DND-41 (cell line): ENCODE data around the gene GNMT.

Source experiments
- EZH2 ChIP-seq: IDR thresholded peaks from 3 replicates; pipeline ENCODE4 v1.6.1; 2012; ENCODE audit warnings: borderline replicate concordance, low read depth, mild to moderate bottlenecking, moderate library complexity, low read length, inconsistent platforms; ENCODE audit not compliant: severe bottlenecking
- TF ChIP-seq, protein P1 (sequence below): IDR thresholded peaks from 2 replicates; pipeline ENCODE4 v1.5.1; 2012; ENCODE audit warnings: borderline replicate concordance, low read length, moderate library complexity, mild to moderate bottlenecking; ENCODE audit not compliant: poor library complexity, severe bottlenecking; ENCODE audit errors: extremely low read depth

DNA sequence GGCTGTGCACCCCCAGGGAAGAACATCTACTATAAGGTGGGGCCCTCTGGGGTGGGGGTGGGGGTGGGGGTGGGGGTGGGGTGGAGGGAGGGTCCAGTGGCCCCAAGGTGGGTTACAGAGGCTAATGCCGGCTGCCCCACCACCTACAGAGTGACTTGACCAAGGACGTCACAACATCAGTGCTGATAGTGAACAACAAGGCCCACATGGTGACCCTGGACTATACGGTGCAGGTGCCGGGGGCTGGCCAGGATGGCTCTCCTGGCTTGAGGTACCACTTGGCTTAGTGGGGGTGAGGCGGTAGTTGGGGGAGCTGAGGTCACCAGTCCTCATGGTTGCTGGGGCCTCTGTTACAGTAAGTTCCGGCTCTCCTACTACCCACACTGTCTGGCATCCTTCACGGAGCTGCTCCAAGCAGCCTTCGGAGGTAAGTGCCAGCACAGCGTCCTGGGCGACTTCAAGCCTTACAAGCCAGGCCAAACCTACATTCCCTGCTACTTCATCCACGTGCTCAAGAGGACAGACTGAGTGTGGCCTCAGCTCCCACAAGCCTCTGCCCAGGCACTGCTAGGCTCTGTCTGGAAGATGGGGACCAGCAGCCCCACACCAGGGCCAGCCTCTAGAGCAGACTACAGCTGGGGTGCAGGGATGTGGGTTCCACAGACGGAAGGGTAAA lies 2.8 kb downstream of the GNMT start:
- TF ChIP-seq, protein P1, sequence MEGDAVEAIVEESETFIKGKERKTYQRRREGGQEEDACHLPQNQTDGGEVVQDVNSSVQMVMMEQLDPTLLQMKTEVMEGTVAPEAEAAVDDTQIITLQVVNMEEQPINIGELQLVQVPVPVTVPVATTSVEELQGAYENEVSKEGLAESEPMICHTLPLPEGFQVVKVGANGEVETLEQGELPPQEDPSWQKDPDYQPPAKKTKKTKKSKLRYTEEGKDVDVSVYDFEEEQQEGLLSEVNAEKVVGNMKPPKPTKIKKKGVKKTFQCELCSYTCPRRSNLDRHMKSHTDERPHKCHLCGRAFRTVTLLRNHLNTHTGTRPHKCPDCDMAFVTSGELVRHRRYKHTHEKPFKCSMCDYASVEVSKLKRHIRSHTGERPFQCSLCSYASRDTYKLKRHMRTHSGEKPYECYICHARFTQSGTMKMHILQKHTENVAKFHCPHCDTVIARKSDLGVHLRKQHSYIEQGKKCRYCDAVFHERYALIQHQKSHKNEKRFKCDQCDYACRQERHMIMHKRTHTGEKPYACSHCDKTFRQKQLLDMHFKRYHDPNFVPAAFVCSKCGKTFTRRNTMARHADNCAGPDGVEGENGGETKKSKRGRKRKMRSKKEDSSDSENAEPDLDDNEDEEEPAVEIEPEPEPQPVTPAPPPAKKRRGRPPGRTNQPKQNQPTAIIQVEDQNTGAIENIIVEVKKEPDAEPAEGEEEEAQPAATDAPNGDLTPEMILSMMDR, result no peak
- no peak for TF ChIP-seq EZH2
